NCI-H1436 treated with DMSO at 0.1 percent for 48 hours (cell line): ENCODE data around the gene PCTP.

Experiments
- DNase-seq: peaks from one replicate; lab custom pipeline; 2025; lab: John Stamatoyannopoulos, UW

Gene PCTP

DNA sequence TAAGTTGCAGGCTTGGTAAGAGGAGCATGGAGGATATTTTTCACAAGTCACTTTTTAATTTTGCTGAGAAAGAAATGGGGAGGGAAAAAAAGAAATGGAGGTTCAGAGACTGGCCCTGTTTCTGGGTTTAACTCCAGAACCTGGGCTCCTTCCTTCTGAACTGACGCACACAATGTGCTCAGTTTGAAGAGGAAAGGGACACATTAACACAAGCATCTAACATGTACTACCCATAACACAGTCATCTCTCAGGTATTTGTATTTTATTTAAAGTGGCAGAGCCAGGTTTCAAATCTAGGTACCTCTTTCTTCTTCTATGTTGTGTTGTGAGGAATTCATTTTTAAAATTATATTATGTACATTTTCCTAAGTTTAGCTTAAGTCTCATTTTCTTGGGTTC is 22.9 kb upstream of the PCTP start:
- no peak for DNase-seq

DNA sequence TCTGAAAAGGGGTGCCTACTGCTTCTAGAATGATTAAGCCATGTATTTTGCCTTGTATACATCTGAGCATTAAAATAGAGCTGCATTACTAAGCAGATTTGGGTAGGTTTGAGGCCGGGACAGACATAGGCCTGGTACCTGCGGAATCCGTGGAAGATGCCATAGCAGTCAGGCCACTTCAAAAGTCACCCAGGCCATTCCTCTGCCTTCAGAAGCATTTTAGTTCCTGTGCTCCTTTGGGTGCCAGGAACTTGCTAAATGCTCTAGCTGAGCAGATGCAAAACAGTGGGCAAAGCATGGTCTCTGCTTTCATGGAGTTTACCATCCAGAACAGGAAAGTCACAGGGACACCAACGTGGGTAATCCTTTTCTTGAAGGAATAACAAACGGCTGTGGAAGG is 22.5 kb upstream of the PCTP start:
- DNase-seq: no peak

DNA sequence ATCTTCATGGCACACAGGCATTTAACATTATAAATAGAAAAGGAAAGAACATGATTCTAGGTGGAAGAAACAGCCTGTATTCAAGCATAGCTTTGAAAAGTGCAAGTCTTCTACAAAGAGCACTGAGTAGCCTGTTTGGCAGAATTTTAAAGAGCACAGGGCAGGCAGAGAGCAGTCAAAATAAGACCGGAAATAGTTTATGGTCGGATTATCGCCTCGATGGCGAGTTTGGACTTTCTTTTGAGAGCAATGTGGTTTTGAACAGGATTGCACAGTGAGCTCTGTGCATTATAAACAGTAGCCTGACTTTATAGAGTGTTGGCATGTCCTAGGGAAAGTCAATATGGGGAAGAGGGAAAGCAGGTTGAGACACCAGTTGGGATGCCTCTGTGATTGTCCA is 22.0 kb upstream of the PCTP start:
- DNase-seq: no peak

DNA sequence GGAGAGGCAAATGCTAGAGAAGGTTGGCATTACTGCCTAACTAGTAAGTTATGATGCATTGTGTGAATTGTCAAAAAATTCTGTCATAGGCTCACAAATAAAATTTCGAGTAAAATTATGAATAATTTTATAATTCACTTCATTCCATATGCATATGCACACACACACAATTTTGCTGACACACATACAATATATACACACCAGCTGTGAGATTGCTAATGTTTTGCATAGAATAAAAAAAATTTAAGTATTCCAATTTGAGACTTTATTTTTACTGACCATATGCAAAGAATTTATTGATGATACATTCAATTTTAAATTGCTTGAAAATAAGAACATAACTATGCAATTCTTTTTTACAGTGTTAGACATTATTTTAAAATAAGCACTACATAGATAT is 21.4 kb upstream of the PCTP start:
- no peak for DNase-seq

DNA sequence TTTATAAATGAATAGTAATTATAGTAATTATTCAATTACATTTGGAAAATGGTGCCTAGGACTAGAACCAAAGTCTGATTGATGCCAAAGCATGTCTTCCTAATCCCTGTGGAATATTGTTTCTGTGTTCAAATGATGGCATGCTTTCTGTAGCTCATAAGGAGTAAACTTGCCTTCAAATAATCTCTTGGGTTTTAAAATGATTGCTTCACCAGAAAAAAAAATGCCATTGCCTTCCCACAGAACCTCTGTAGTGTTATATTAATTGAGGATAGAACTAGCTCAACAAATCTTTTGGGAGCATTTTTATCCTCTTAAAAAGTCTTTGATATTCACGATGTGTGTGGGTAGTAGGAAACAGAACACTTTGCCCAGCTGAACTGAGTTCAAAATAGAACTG is 20.5 kb upstream of the PCTP start:
- DNase-seq: no peak

DNA sequence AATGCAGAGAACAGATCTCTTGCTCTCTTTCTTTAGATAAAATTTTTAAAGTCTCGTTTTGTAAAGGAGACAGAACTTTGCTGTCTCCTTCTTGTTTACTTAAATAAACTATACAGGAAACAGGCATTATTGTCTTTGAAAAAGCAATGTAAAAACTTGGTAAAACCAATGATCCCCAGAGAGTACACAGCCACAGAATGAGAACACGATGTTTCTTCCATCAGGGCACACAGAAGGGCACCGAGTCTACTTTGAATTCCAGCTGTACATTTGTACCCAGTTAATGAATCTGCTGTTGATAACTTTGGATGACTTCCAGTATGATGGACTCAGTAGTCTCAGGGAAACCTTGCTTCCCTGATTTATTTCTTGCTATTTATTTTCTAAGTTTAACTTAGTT is 20.0 kb upstream of the PCTP start:
- DNase-seq: no peak

DNA sequence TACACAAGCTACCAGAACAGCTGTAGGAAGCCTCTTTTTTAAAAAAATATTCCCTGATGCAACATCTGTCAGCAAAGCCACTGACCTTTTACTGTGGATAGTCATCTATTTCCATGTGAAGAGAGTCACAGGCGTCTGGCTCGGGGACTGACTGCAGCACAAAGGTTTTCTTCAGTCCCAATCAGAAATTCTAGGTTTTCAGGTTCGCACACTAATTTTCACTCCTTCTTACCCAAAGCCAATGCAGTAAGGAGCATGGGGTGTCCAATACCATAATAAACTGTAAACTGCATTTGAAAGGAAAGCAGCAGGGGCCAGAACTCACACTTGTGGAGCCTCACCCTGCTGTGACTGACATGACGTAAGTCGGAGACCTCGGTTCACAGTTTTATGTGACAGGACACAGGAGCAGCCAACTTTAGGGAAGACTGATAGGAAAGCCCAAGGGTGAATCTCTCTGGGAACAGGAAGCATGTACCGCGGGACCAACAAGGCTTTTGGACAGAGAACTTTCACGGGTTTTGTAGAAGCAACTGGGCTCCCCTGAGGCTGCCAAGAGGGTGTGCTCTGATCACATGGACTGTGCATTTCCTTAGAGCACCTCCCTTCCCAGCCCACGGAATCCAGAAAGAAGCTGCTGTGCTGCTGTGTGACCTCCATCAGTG is 19.1 kb upstream of the PCTP start:
- no peak for DNase-seq

DNA sequence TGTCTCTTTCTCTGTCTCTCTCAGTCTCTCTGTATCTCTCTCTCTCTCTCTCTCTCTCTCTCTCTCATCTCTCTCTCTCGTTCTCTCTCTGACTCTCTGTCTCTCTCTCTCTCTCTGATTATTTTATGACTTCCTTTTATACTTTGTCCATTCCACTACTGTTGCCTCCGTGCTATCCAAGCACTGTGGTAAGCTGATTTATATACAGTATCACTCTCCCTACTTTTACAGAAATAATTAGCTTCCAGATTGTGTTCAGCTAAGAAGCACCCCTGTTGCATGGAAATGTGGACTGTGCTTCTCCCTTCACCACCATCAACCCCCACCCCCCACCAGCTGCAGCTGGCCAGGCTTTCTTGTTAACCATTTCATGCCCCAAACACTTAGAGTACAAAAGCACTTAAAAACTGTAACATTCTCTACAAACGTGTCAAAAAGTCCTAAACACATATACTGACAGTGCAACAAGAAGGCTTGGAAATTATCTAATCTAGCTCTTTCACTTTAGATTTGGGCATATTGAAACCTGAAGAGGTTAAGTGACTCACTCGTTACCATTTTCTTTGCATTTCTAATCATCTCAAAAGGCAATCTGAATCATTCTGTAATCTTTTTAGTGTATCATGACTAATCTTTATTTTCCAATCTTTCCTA is 16.6 kb upstream of the PCTP start:
- no peak for DNase-seq

DNA sequence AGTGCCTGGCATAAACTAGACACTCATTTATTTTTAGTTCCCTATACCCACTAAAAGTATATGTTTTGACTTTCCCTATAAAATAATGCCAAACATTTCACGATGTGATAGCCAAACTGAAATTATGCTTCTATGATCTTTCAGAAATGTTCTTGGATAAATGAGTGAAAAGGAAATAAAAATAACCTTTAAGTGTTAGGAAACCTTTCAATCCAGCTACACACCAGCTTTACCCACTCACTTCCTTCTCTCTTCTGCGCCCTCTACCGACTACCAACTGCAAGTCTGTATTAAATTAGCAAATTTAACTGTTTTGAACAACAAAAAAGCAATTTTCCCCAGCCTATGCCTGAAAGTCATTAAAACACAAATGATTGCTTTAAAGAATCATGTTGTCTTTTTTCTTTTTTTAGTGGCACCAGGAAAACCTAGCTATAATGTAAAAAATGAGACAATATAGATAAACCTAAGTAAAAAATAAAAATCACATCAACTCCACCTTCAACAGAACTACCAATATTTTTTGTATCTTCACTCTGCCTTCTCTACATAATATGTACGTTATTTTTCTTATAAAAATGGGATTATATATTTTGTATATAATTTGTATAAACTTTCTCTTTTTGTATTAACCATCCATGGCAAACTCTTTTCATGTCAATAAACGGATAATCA is 15.0 kb upstream of the PCTP start:
- DNase-seq: no peak

DNA sequence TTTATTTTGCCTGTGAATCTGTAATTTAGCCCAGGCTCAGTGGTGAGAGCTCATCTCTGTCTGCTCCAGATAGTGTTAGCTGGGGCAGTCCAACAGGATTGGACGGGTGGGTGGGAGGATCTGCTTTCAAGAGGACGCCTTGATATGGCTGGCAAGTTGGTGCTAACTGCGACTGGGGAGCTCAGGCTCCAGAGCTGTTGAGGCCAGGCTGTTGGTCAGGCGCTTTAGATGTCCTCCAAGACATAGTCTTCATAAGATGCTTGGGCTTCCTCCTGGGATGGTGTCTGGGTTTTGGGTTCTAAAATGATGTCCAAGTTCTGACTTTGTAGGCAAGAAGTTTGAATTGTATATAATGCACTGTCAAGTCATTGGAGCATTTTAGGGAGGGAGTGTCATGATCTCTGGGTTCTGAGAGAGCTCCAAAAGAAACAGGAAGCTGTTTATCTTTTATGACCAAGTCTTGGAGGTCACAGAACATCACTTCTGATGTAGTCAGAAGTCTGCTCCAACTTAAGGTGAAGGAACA is 12.8 kb upstream of the PCTP start:
- DNase-seq: no peak

DNA sequence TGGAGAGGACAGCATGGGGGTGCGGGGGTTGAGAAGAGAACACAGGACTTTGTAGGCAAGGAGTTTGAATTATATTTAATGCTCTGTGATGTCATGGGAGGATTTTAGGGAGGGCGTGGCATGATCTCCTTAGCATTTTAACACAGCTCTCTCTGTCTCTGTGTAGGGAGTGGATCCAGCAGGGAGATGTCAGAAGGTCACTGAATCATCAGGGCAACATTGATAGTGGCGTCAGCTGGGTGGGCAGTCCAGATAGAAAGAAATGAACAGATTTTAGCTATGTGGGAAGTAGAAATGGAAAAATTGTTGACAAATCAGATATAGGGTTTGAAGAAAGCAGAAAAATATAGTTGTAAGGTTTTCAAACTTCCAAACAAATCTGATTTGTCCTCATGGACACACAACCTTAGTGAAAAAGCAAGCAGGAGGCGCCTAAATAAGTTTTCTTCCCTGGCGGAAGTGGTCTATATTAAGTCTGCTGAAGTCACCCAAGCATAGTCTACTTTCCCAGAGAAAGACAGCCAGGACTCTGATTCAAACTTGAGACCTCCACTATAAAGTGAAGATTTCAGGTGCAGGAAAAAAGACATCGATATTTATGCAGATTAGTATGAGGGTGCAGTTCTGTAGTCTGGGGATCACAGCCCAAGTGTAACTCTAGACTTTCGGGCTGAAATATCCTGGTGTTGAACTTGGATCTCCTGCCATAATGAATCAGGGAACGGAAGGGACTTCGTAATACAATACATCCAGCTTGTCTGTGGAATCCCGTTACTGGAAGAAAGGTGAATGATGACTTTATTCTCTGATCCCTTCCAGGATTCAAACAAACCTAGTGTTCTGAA is 10.1 kb upstream of the PCTP start:
- DNase-seq: no peak

DNA sequence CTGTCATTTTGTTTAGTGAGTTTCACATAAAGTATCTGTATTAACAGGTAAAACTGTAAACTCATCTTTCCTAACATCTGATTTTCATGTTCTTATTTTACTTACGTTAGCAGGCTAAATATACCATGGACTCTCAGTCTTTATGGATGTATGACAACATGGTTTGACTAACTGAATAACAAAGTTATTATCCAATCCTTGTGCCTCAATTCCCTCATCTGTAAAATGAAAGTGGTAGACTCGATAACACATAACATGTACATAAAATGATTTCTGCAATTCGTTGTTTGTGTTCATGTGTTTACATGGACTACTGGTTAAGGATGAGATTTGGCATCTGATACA is 9.5 kb upstream of the PCTP start:
- DNase-seq: no peak

DNA sequence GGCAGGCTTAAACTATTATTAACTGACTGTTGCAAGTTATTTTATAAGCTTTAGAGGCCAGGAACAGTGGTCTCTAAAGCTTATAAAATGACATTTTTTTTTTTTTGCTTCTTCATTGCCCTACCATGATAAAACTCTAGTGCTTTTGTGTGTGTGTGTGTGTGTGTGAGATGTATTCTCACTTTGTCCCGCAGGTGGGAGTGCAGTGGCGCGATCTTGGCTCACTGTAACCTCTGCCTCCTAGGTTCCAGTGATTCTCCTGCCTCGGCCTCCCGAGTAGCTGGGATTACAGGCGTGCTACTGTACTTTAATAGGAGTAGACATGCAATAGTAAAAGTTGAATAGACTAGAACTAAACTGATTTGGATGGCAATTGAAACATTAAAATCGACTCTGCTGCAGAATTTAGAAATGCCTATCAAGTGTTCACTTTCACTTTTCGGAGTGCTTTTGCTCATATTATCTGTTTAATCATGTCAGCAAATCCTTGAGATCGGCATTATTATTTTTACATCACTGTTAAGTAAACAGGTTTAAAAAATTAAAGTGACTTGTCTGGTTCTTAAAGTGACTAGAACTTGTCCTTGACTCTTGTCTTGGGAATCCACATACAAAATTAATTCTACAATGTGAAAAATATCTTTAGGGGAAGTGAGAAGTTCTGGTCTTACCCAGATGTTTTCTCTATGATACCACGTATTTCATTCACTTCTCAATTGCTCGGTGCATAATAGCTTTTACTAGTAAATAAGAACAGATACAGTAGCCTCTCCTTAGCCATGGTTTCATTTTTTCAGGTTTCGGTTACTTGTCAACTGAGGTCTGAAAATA is 8.4 kb upstream of the PCTP start:
- no peak for DNase-seq

DNA sequence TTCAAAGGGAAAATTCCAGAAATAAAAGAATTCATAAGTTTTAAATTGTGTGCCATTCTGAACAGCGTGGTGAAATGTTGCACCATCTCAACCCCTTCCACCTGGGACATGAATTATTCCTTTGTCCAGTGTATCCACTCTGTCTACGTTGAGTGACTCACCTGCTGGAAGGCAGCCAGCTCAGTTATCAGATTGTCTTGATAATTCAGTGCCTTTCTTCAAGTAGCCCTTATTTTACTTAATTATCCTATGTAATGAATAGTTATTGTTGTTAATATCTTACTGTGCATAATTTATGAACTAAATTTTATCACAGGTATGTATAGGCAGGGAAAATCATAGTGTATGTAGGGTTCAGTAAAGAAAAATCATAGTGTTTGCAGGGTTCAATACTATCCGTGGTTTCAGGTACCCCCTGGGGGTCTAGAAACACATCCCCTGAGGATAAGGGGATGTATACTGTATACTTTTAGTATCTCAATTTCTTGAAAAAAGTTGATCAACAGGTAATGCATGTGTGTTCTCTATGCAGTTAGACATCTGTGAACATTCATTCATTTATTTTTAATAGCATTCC is 7.7 kb upstream of the PCTP start:
- DNase-seq: no peak

DNA sequence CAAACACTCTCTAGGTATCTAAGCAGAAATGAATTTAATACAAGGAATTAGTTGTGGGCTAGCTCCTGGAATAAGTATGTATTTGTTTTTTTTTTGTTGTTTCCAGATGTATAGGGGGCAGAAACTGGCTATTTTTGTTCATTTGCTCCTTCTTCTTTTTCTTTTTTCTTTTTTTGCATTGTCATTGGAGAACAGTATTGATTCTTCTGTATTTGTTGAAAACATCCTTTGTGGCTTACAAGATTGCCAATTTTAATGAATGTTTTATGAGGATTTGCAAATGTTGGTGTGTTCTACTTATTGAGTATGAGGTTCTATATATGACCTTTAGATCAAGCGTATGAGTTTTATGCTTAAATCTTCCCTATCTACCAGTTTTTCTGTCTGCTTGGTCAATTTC is 5.6 kb upstream of the PCTP start:
- DNase-seq: no peak

DNA sequence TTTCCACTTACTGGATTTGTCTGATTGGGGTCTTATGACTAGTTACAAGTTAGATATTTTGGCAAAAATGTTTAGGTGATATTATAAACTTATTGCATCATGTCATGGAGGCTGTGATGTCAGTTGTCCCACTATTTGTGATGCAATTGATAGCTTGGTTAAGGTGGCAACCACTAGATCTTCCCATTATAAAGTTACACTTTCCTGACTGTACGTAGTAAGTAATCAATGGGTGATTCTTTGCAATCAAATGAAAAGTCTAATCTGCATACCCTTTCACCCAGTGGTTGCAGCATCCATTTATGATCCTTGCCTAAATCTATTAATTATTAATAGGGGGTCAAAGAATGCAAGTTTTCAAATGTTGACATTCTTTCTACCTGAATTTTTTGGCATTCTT is 4.4 kb upstream of the PCTP start:
- no peak for DNase-seq

DNA sequence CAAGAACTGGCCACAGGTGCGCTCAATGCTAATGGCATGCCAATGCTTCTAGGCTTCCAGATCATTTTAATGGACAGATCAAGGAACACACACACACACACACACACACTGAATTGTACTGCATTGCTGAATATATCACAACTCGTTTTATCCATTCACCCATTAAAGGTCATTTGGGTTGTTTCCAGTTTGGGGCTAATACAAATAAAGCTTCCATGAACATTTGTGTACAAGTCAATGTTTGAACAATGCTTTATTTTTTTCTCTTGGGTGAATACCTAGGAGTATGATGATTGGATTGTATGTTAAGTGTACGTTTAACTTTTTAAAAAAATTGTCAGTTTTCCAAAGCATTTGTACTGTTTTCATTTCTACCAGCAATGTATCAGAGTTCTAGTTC is 3.6 kb upstream of the PCTP start:
- DNase-seq: no peak

DNA sequence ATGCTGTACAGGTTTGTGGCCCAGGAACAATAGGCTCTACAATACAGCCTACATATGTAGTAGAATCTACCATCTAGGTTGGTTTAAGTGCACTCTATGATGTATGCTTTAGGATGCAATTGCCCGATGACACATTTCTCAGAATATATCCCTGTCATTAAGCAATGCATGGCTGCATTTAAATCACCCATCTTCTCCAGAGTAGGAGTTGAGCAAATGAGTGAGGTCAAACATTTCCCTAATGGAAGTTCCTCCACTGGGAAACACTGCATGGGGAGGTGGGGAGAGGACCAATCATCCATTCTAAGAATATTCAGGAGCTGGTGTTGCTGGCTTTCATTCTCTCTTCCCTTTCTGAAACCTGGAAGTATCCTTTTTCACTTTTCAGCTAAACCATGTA is 2.0 kb upstream of the PCTP start:
- no peak for DNase-seq

DNA sequence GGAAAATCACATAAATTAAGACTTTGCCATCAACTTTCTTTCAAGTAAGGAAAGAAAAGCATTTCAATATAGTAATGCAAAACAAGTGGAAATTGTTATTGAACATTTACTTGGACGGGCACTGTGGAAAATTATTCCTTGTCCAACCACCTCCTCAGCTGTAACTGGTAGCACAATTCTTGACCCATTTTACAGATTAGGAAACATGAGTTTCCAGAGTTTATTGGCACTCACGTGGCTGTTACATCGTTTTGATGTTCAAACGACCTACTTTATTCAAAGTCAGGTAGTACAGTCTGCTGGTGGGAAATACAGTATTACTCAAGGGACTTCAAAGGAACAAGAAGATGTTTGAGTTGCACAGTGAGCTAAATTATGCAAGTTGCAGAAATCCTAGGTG is 866 bp upstream of the PCTP start:
- no peak for DNase-seq

DNA sequence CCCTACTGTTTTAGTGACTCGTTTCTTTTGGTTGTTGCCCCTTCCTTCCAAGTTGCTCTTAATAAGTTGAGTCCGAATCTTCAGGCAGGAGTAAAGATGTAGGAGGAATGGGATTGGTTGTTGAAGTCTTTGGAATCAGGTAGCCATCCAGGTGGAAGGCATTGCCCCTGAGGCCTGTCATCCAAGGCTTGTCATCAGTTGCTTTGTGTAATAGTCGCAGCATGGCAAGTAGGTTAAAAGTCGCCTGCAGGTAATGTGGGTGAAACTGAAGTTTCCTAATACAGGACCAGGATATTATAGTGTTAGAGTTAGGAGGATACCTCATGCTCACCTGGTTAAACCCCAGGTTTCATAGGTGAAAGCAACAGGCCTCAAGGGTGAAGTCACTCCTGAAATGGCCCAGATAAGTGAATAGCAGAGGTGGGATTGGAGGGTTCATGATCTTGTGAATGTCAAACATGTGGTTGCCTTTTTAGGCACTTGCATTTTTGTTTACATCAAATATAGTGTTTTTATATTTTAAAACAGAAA is 934 bp downstream of the PCTP start:
- DNase-seq: no peak

DNA sequence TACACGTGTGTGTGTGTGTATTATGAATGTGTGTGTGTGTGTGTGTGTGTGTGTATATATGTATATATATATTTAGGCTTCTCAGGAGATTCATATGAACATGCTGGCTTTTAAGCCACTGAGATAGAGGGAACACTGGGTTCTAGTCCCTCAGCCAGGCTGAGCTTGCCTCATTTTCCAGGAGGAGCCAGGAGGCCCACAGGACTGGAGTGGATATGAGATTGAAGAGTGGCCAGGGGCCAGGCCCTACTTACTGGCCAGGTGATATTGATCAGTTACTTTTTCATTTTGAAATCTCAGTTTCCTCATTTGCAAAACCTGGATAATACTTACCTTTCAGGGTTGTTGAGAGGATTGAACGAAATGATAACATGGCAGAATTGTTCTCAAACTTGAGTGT is 5.8 kb downstream of the PCTP start:
- no peak for DNase-seq
